ENCODE data around the gene INHBA. TPM values are rescaled to one million over a fixed set of nuclear protein-coding genes. Genes with fewer than 3 reads are reported as not detected.

Gene INHBA
- 0.40 and 1.5 TPM in 2 replicates for total RNA-seq

- peak; percentile 40 to 90 for DNase-seq (ENCODE audit: low read depth in 2 of 2)
Measured at GRCh38 chr7:41702635-41703371, at the start of gene INHBA. Gene INHBA (minus strand): TSS chr7:41703090. CDS start chr7:41700374, 2,716 bp downstream.

GRCh38 chr7:41752615-41753014 lies 49.7 kb upstream of the INHBA start:
- DNase-seq (ENCODE audit: low read depth in 2 of 2), result no peak

GRCh38 chr7:41750661-41751540 lies 48.0 kb upstream of the INHBA start:
- DNase-seq (ENCODE audit: low read depth in 2 of 2), result no peak

GRCh38 chr7:41747961-41748360 lies 45.1 kb upstream of the INHBA start:
- no peak for DNase-seq (ENCODE audit: low read depth in 2 of 2)

- no peak for DNase-seq (ENCODE audit: low read depth in 2 of 2)
Measured at GRCh38 chr7:41745451-41745850, 42.6 kb upstream of the INHBA start.

- no peak for DNase-seq (ENCODE audit: low read depth in 2 of 2)
Measured at GRCh38 chr7:41744161-41744560, 41.3 kb upstream of the INHBA start.

- DNase-seq (ENCODE audit: low read depth in 2 of 2), result no peak
Measured at GRCh38 chr7:41742401-41743020, 39.6 kb upstream of the INHBA start.

GRCh38 chr7:41738806-41739205 lies 35.9 kb upstream of the INHBA start:
- no peak for DNase-seq (ENCODE audit: low read depth in 2 of 2)

- peak in 1 of 2 donors; percentile 14 for DNase-seq (ENCODE audit: low read depth in 2 of 2)
Measured at GRCh38 chr7:41738336-41738735, 35.4 kb upstream of the INHBA start.

GRCh38 chr7:41735206-41735605 lies 32.3 kb upstream of the INHBA start:
- no peak for DNase-seq (ENCODE audit: low read depth in 2 of 2)

GRCh38 chr7:41732843-41733306 lies 30.0 kb upstream of the INHBA start:
- DNase-seq (ENCODE audit: low read depth in 2 of 2), result peak in 1 of 2 donors; percentile 17

GRCh38 chr7:41732436-41732785 lies 29.5 kb upstream of the INHBA start:
- no peak for DNase-seq (ENCODE audit: low read depth in 2 of 2)

GRCh38 chr7:41731493-41732435 lies 28.9 kb upstream of the INHBA start:
- DNase-seq (ENCODE audit: low read depth in 2 of 2), result peak in 1 of 2 donors; percentile 23

- DNase-seq (ENCODE audit: low read depth in 2 of 2), result no peak
Measured at GRCh38 chr7:41730668-41731067, 27.8 kb upstream of the INHBA start.

GRCh38 chr7:41730161-41730560 lies 27.3 kb upstream of the INHBA start:
- DNase-seq (ENCODE audit: low read depth in 2 of 2), result no peak

- DNase-seq (ENCODE audit: low read depth in 2 of 2), result no peak
Measured at GRCh38 chr7:41729059-41729458, 26.2 kb upstream of the INHBA start.

GRCh38 chr7:41725013-41725412 lies 22.1 kb upstream of the INHBA start:
- no peak for DNase-seq (ENCODE audit: low read depth in 2 of 2)

- DNase-seq (ENCODE audit: low read depth in 2 of 2), result no peak
Measured at GRCh38 chr7:41720886-41721285, 18.0 kb upstream of the INHBA start.

GRCh38 chr7:41720046-41720445 lies 17.2 kb upstream of the INHBA start:
- no peak for DNase-seq (ENCODE audit: low read depth in 2 of 2)

- DNase-seq (ENCODE audit: low read depth in 2 of 2), result no peak
Measured at GRCh38 chr7:41716691-41717090, 13.8 kb upstream of the INHBA start.

- no peak for DNase-seq (ENCODE audit: low read depth in 2 of 2)
Measured at GRCh38 chr7:41715000-41715399, 12.1 kb upstream of the INHBA start.
